ENCODE measurements around the gene LRRC52.
"Not testable (repeated sequence)": the region's sequence is repeated elsewhere in the genome, so short reads cannot be mapped to it uniquely, and the experiment has no call there.

The LRRC52 gene

DNA sequence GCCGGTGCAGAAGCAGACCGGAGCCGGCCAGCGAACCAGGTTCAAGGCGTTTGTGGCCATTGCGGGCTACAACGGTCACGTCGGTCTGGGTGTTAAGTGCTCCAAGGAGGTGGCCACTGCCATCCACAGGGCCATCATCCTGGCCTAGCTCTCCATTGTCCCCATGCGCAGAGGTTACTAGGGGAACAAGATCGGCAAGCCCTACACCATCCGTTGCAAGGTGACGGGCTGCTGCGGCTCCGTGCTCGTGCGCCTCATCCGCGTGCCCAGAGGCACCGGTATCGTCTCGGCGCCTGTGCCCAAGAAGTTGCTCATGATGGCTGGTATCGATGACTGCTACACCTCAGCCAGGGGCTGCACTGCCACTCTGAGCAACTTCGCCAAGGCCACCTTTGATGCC is 38.1 kb downstream of the LRRC52 start:
- DNase-seq (ENCODE audit: low read depth): no peak

GRCh38 chr1:165586398-165586797 is 42.6 kb downstream of the LRRC52 start:
- DNase-seq (ENCODE audit: low read depth): no peak

DNA sequence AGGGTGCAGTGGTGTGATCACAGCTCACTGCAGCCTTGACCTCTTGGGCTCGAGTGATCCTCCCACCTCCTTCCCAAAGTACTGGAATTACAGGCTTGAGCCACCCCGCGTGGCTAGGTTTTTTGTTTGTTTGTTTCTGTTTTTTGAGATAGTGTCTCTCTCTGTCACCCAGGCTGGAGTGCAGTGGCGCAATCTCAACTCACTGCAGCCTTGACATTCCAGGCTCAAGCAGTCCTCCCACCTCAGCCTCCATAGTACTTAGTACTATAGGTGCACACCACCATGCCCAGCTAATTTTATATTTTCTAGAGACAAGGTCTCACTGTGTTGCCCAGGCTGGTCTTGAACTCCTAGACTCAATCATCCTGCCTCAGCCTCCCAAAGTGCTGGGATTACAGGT is 47.6 kb downstream of the LRRC52 start:
- DNase-seq (ENCODE audit: low read depth): not testable (repeated sequence)

GRCh38 chr1:165592945-165593823 is 49.4 kb downstream of the LRRC52 start:
- DNase-seq (ENCODE audit: low read depth): peak; percentile 55

- DNase-seq (ENCODE audit: low read depth): no peak
Observed at GRCh38 chr1:165595246-165595938, 51.6 kb downstream of the LRRC52 start.

DNA sequence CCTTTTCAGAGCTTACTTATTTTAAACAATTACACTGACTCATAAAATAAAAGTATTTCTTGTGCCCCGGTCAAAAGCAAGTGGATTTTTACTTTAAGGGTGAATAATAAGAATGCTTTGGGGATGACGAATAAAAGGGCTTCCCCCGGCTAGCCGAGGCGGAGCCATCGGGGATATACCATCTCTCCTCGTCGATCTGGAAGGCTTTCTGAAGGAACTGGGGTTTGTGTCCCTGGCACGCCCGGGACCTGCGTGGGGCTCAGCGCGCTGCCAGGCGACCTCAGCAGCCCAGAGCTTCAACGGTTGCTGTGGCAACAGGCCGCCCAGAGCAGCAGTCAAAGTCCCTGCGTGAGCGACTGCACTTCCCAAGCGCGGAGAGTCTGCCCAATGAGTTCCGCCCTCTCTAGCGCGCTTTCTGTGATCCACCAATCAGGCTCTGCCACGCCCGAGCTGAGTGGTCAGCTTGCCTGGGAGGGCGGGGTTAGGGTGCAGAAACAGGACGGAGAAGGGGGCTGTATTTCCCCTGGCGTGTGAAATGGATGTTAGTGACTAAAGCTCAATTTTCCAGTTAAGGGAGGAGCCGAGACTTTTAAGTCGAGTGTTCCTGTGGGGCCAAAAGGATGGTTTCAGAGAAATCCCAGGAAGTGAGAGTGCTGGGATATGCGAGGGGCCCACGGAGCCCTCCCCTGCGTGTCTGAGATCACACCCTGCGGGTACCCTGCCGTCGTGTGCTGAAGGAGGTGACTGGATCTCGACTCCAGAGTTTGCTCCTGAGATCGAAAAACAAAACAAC is 54.3 kb downstream of the LRRC52 start:
- peak; percentile 87 for DNase-seq (ENCODE audit: low read depth)

DNA sequence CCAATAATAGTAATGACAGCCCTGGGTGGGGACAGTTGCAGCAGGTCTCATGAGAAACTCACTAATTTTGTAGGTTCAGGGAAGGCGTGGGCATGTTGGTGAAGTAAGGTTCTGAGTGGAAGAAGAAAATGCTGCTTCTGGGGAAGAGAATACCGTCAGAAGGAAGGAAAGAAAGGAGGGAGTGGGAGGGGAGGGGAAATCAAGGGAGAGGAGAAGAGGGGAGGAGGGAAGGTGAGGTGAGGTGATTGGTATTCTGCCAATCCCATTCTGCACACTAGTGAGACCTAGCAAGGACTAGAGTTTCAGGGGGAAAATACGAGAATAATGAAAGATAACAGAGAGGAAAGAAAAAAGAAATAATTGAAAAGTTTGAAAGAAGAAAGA is 54.9 kb downstream of the LRRC52 start:
- no peak for DNase-seq (ENCODE audit: low read depth)

DNA sequence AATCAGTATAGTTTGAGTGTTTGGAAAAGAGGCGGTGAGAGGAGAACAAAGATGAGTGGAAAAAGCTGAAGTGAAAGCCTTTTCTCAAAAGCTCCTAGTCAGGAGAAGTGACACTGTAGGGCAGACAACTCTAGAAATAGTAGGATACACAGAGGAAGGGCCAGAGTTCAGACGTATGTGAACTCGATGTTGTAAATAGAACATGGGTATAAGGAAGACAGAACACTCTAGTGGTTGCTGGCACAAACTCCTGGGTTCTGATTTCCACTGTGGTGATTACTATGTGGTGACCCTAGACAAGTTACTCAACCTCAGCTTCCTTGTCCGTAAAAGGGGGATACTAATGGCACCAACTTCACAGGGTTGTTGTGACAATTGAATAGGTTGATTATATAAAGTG is 57.0 kb downstream of the LRRC52 start:
- no peak for DNase-seq (ENCODE audit: low read depth)

DNA sequence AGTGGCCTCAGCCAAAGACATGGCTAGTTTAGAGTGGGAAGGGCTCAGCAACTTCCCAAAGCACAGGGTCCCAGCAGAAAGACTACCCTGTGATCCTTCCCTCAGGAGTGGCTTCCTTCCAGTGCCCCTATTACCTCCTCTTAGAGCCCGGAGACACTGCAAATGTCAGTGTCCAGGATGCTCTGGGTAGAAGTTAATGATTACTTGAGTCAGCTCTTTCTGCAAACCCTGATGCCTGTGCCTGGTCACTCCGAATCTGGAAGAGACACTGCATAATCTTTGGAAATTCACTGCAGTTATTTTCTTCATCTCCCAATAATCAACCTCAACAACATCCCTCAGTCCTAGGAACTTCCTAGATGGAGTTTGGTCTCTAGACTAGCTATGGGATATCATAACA is 60.0 kb downstream of the LRRC52 start:
- no peak for DNase-seq (ENCODE audit: low read depth)

DNA sequence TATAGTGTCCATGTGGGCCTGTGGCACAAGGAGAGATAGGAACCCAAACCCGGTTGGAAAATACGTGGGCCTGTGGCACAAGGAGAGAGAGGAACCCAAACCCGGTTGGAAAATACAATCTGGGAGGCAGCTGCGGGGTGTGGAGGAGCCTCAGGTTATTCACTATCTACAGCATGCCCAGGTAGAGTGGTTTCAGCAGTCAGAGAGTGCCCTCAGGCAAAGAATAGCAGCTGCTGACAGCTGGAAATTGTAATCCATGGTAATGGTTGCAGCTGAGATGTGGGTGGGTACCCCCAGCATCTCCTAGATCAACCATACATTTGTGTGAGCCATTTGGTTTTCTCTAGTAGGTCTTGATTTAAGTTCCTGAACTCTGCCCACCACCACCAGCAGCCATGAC is 61.4 kb downstream of the LRRC52 start:
- no peak for DNase-seq (ENCODE audit: low read depth)

DNA sequence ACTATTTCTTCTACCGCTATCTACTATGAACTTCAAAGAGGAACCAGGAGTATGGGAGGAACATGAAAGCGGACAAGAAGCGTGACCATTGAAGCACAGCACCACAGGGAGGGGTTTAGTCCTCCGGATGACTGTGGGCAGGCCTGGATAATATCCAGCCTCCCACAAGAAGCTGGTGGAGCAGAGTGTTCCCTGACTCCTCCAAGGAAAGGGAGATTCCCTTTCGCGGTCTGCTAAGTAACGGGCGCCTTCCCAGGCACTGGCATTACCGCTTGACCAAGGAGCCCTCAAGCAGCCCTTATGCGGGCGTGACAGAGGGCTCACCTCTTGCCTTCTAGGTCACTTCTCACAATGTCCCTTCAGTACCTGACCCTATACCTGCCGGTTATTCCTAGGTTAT is 62.9 kb downstream of the LRRC52 start:
- not testable (repeated sequence) for DNase-seq (ENCODE audit: low read depth)

GRCh38 chr1:165610866-165611265 is 67.1 kb downstream of the LRRC52 start:
- no peak for DNase-seq (ENCODE audit: low read depth)

DNA sequence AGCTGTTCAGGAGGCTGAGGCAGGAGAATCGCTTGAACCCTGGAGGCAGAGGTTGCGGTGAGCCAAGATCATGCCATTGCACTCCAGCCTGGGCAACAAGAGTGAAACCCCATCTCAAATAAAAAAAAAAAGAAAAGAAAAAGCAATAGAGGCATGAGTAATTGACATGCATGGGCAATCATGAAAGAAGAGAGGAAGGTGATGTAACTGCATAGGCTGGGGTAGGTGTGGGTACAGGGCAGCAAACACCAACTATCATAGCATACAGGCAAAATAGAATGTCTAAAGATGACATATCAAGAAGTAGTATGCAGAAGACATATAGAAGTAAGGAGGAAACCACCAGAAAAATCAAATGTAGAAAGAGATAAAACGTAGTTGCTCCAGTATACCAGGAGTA is 68.3 kb downstream of the LRRC52 start:
- DNase-seq (ENCODE audit: low read depth): no peak
